ENCODE measurements around the gene FOXD2.

DNA sequence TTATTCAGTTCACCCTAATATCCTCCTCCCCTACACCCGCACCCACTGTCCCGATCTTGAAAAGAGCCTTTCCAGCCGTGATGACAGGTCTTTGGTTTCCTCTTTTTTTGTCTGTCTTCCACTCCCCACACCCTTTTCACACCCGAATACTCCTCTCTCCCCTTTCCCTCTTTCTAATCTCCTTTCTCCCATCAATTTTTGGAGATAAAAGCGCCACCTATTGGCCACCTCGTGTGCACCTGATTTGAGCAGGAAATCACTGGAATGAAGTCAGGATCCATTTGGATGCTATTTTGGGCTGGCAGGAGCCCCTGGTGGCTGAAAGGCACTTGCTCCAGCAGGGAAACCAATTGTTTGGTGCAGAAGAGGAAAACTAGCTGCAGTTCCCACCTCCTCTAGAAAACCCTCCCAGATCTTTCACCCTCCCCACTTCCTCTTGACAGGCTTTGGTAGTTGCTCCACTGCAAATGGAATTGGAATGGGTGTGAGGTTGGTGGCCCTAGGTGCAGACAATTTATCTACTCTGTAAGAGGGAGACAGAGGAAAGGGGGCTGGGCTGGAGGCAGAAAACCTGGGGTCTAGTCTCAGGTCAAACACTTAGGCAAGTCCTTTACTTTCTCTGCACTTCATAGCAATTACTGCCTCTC is 13.4 kb upstream of the FOXD2 start:
- TF ChIP-seq, protein P1, sequence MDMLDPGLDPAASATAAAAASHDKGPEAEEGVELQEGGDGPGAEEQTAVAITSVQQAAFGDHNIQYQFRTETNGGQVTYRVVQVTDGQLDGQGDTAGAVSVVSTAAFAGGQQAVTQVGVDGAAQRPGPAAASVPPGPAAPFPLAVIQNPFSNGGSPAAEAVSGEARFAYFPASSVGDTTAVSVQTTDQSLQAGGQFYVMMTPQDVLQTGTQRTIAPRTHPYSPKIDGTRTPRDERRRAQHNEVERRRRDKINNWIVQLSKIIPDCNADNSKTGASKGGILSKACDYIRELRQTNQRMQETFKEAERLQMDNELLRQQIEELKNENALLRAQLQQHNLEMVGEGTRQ (IDR thresholded peaks at IDR 0.05), result no peak
- TF ChIP-seq, protein P2, sequence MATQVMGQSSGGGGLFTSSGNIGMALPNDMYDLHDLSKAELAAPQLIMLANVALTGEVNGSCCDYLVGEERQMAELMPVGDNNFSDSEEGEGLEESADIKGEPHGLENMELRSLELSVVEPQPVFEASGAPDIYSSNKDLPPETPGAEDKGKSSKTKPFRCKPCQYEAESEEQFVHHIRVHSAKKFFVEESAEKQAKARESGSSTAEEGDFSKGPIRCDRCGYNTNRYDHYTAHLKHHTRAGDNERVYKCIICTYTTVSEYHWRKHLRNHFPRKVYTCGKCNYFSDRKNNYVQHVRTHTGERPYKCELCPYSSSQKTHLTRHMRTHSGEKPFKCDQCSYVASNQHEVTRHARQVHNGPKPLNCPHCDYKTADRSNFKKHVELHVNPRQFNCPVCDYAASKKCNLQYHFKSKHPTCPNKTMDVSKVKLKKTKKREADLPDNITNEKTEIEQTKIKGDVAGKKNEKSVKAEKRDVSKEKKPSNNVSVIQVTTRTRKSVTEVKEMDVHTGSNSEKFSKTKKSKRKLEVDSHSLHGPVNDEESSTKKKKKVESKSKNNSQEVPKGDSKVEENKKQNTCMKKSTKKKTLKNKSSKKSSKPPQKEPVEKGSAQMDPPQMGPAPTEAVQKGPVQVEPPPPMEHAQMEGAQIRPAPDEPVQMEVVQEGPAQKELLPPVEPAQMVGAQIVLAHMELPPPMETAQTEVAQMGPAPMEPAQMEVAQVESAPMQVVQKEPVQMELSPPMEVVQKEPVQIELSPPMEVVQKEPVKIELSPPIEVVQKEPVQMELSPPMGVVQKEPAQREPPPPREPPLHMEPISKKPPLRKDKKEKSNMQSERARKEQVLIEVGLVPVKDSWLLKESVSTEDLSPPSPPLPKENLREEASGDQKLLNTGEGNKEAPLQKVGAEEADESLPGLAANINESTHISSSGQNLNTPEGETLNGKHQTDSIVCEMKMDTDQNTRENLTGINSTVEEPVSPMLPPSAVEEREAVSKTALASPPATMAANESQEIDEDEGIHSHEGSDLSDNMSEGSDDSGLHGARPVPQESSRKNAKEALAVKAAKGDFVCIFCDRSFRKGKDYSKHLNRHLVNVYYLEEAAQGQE (IDR thresholded peaks at IDR 0.05), result no peak
- TF ChIP-seq, protein P3, sequence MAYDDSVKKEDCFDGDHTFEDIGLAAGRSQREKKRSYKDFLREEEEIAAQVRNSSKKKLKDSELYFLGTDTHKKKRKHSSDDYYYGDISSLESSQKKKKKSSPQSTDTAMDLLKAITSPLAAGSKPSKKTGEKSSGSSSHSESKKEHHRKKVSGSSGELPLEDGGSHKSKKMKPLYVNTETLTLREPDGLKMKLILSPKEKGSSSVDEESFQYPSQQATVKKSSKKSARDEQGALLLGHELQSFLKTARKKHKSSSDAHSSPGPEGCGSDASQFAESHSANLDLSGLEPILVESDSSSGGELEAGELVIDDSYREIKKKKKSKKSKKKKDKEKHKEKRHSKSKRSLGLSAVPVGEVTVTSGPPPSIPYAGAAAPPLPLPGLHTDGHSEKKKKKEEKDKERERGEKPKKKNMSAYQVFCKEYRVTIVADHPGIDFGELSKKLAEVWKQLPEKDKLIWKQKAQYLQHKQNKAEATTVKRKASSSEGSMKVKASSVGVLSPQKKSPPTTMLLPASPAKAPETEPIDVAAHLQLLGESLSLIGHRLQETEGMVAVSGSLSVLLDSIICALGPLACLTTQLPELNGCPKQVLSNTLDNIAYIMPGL (CRISPR knock-in tag; IDR thresholded peaks at IDR 0.05; ENCODE audit: borderline replicate concordance), result no peak
- TF ChIP-seq JUNB (IDR thresholded peaks at IDR 0.05) (no peak), CHD2 (IDR thresholded peaks at IDR 0.05; ENCODE audit: low read length, partially characterized antibody) (no peak), FOSL2 (IDR thresholded peaks at IDR 0.05) (no peak), FOSL2 (CRISPR knock-in tag; IDR thresholded peaks at IDR 0.05) (no peak), POLR2A (IDR thresholded peaks at IDR 0.05; ENCODE audit: low read length) (no peak)
- TF ChIP-seq, protein P4, sequence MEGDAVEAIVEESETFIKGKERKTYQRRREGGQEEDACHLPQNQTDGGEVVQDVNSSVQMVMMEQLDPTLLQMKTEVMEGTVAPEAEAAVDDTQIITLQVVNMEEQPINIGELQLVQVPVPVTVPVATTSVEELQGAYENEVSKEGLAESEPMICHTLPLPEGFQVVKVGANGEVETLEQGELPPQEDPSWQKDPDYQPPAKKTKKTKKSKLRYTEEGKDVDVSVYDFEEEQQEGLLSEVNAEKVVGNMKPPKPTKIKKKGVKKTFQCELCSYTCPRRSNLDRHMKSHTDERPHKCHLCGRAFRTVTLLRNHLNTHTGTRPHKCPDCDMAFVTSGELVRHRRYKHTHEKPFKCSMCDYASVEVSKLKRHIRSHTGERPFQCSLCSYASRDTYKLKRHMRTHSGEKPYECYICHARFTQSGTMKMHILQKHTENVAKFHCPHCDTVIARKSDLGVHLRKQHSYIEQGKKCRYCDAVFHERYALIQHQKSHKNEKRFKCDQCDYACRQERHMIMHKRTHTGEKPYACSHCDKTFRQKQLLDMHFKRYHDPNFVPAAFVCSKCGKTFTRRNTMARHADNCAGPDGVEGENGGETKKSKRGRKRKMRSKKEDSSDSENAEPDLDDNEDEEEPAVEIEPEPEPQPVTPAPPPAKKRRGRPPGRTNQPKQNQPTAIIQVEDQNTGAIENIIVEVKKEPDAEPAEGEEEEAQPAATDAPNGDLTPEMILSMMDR (IDR thresholded peaks at IDR 0.05), result peak; percentile 65
- TF ChIP-seq, protein P5, sequence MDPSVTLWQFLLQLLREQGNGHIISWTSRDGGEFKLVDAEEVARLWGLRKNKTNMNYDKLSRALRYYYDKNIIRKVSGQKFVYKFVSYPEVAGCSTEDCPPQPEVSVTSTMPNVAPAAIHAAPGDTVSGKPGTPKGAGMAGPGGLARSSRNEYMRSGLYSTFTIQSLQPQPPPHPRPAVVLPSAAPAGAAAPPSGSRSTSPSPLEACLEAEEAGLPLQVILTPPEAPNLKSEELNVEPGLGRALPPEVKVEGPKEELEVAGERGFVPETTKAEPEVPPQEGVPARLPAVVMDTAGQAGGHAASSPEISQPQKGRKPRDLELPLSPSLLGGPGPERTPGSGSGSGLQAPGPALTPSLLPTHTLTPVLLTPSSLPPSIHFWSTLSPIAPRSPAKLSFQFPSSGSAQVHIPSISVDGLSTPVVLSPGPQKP (IDR thresholded peaks at IDR 0.05; ENCODE audit: low read depth, low read length), result no peak

Measured in A549 (cell line).